T-helper 1 cell (primary cell): ENCODE data around the gene APOC1.
"Not testable (repeated sequence)": the region's sequence is repeated elsewhere in the genome, so short reads cannot be mapped to it uniquely, and the experiment has no call there.

Source experiments
- DNase-seq, 5 donors: peaks; one replicate each; pipeline ENCODE4 v3.0.0-alpha.2; 2012 to 2020

Gene APOC1

GRCh38 chr19:44890366-44891015, 23.9 kb upstream of the APOC1 start:
- peak in 1 of 5 donors; percentile 100 for DNase-seq

- DNase-seq, result peak in 4 of 5 donors; percentile 99 to 100 (median 100)
These were observed 23.2 kb upstream of the APOC1 start, which contains the start of gene TOMM40 for GRCh38 chr19:44891016-44891882. TSS of gene TOMM40 (plus strand) at chr19:44891254. CDS start at chr19:44891416, 162 bp downstream.

GRCh38 chr19:44892932-44893331, 21.5 kb upstream of the APOC1 start:
- DNase-seq, result no peak

- DNase-seq, result no peak
These were observed 20.9 kb upstream of the APOC1 start for GRCh38 chr19:44893332-44894051.

- no peak for DNase-seq
These were observed 20.4 kb upstream of the APOC1 start for GRCh38 chr19:44894052-44894400.

- no peak for DNase-seq
These were observed 19.5 kb upstream of the APOC1 start for GRCh38 chr19:44894946-44895345.

- no peak for DNase-seq
These were observed 16.6 kb upstream of the APOC1 start for GRCh38 chr19:44897835-44898234.

GRCh38 chr19:44900328-44901244, 13.8 kb upstream of the APOC1 start:
- DNase-seq, result no peak

DNA sequence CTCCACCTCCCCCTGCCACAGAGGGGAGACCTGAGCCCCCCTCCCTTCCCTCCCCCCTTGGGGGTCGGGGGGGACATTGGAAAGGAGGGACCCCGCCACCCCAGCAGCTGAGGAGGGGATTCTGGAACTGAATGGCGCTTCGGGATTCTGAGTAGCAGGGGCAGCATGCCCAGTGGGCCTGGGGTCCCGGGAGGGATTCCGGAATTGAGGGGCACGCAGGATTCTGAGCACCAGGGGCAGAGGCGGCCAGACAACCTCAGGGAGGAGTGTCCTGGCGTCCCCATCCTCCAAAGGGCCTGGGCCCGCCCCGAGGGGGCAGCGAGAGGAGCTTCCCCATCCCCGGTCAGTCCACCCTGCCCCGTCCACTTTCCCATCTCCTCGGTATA, 11.2 kb upstream of the APOC1 start:
- DNase-seq, result no peak

- peak; percentile 45 to 61 (median 56) for DNase-seq
These were observed 10.6 kb upstream of the APOC1 start for GRCh38 chr19:44903602-44904425.

DNA sequence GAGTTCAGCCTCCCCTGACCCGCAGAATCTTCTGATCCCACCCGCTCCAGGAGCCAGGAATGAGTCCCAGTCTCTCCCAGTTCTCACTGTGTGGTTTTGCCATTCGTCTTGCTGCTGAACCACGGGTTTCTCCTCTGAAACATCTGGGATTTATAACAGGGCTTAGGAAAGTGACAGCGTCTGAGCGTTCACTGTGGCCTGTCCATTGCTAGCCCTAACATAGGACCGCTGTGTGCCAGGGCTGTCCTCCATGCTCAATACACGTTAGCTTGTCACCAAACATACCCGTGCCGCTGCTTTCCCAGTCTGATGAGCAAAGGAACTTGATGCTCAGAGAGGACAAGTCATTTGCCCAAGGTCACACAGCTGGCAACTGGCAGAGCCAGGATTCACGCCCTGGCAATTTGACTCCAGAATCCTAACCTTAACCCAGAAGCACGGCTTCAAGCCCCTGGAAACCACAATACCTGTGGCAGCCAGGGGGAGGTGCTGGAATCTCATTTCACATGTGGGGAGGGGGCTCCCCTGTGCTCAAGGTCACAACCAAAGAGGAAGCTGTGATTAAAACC, 9.9 kb upstream of the APOC1 start:
- no peak for DNase-seq

DNA sequence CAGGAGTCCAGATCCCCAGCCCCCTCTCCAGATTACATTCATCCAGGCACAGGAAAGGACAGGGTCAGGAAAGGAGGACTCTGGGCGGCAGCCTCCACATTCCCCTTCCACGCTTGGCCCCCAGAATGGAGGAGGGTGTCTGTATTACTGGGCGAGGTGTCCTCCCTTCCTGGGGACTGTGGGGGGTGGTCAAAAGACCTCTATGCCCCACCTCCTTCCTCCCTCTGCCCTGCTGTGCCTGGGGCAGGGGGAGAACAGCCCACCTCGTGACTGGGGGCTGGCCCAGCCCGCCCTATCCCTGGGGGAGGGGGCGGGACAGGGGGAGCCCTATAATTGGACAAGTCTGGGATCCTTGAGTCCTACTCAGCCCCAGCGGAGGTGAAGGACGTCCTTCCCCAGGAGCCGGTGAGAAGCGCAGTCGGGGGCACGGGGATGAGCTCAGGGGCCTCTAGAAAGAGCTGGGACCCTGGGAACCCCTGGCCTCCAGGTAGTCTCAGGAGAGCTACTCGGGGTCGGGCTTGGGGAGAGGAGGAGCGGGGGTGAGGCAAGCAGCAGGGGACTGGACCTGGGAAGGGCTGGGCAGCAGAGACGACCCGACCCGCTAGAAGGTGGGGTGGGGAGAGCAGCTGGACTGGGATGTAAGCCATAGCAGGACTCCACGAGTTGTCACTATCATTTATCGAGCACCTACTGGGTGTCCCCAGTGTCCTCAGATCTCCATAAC, 8.8 kb upstream of the APOC1 start, which contains the start of gene APOE:
Gene APOE, plus strand, starts transcription at position 360 of the 724 bp plus-strand sequence. CDS start 829 bp downstream, outside the sequence.
- DNase-seq, result no peak

GRCh38 chr19:44907613-44908012, 6.8 kb upstream of the APOC1 start:
- no peak for DNase-seq

- no peak for DNase-seq
These were observed 6.2 kb upstream of the APOC1 start for GRCh38 chr19:44908074-44908835.

GRCh38 chr19:44908836-44909261, 5.6 kb upstream of the APOC1 start:
- no peak for DNase-seq

GRCh38 chr19:44909775-44910174, 4.6 kb upstream of the APOC1 start:
- DNase-seq, result no peak

- not testable (repeated sequence) for DNase-seq
These were observed 2.5 kb upstream of the APOC1 start for GRCh38 chr19:44911896-44912295.

DNA sequence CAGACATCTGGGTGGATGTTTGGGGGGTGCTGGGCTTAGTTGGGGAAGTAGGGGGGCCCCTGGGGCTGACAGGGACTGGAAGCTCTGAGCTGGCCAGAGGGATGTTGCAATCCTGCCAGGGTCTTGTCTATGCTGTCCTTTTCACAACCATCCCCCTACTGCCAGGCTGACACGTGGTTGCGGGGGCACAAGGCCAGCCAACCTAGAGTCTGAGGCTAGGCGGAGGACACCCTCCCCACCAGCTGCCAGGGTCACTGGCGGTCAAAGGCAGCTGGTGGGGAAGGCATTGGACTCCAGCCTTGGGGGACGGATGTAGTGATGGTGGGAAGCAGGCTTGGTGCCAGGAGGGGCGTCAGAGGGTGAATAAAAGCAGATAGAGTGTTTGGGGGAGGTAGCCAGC, 1.6 kb upstream of the APOC1 start:
- no peak for DNase-seq
